IgD-negative memory B cell (primary cell): Measurements from ENCODE around the gene LRRN2. TPM values are rescaled to one million over a fixed set of nuclear protein-coding genes. Genes with fewer than 3 reads are reported as not detected.
"Not testable (repeated sequence)": the region's sequence is repeated elsewhere in the genome, so short reads cannot be mapped to it uniquely, and the experiment has no call there.

Experiments
- H3K27ac Mint-ChIP-seq, 3 donors: one replicate each; pipeline ENCODE4 v1.8.0; 2020 to 2022; ENCODE audit warnings: mild to moderate bottlenecking in 3 of 3, mixed read lengths in 3 of 3, moderate library complexity in 1 of 3
- H3K27me3 Mint-ChIP-seq: one replicate; pipeline ENCODE4 v1.8.0; 2021; ENCODE audit warnings: mixed read lengths
- H3K36me3 Mint-ChIP-seq: one replicate; pipeline ENCODE4 v1.8.0; 2020; ENCODE audit warnings: mild to moderate bottlenecking, mixed read lengths
- H3K4me1 Mint-ChIP-seq, 3 donors: one replicate each; pipeline ENCODE4 v1.8.0; 2020 to 2022; ENCODE audit warnings: mixed read lengths in 3 of 3, mild to moderate bottlenecking in 1 of 3
- H3K4me3 Mint-ChIP-seq, 4 donors: one replicate each; pipeline ENCODE4 v1.8.0; 2020 to 2022; ENCODE audit warnings: mild to moderate bottlenecking in 4 of 4, mixed read lengths in 4 of 4, moderate library complexity in 3 of 4
- H3K9me3 Mint-ChIP-seq, 3 donors: one replicate each; pipeline ENCODE4 v1.8.0; 2020 to 2021; ENCODE audit warnings: mixed read lengths in 3 of 3, mild to moderate bottlenecking in 1 of 3
- polyA plus RNA-seq: library from polyadenylated mRNA; unstranded; fragments of 300-500 nt; fragmentation: Illumina TruSeq; gene quantifications from one replicate; pipeline ENCODE4 v1.2.3, GENCODE V29; 2021

Gene LRRN2
- polyA plus RNA-seq, 1 donor from 2014 or later: not detected

DNA sequence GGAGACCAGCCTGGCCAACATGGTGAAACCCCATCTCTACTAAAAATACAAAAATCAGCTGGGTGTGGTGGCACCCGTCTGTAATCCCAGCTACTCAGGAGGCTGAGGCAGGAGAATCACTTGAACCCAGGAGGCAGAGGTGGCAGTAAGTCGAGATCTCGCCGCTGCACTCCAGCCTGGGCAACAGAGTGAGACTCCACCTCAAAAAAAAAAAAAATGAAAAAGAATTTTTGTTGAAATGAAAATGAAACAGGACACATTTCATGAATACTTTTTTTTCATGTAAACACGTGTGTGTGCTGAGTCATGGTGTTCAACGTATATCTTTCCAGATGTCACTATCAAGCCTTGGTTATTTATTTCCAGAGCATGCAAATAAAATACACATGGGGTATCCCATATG is 5.8 kb upstream of the LRRN2 start:
- not testable (repeated sequence) for H3K4me1 Mint-ChIP-seq, H3K9me3 Mint-ChIP-seq, H3K27ac Mint-ChIP-seq, H3K4me3 Mint-ChIP-seq, H3K36me3 Mint-ChIP-seq
- peaks cover 33% of the 10 kb centered on the region for H3K27me3 Mint-ChIP-seq

DNA sequence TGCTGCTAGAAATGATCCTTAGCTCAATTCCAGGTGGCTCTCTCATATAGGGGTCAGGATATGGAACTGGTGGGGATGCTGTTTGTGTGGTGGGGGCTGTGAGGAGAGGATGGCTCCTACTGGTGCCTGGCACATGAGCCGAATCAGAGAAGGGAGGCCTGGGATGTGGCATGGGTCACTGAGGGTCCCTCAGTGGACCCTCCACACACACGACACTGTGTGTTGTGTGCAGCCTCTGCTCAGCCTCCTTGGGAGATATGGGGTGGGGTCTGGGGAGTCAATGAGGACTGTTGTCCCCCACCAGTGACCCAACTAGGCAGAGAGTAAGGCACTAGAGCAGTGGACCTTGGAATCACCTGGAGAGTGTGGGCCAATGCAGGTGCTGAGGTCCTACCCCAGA is 3.2 kb upstream of the LRRN2 start:
- peaks cover 46% of the 10 kb centered on the region for H3K27me3 Mint-ChIP-seq
- H3K4me3 Mint-ChIP-seq: no peak overlapping the region
- no peak overlapping the region for H3K27ac Mint-ChIP-seq
- no peaks in the 10 kb centered on the region for H3K36me3 Mint-ChIP-seq
- no peaks in the 10 kb centered on the region for H3K9me3 Mint-ChIP-seq
- H3K4me1 Mint-ChIP-seq: peaks cover 0 to 14% (median 9%) of the 10 kb centered on the region in 3 donors

DNA sequence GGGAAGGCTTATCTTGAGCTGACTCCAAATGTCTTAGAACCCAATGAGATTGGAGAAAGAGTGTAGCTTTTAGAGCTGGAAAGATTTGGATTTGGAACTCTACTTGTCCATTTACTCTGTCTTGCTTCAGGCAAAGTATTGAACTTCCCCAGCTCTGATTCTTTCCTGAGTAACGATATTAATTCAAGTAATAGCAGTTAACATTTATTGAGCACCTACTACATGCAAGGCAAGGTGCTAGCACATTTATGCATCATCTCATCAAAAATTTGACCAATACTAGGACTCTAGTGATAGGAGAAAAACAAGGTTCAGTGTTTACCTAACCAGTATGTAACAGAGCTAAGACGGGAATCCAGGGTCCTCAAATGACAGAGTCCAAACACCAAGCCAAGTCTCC is 2.5 kb upstream of the LRRN2 start:
- Mint-ChIP-seq H3K27me3 (peaks cover 44% of the 10 kb centered on the region), H3K9me3 (no peaks in the 10 kb centered on the region), H3K4me1 (peaks cover 0 to 14% (median 9%) of the 10 kb centered on the region in 3 donors), H3K4me3 (no peak overlapping the region), H3K36me3 (no peaks in the 10 kb centered on the region), H3K27ac (no peak overlapping the region)

DNA sequence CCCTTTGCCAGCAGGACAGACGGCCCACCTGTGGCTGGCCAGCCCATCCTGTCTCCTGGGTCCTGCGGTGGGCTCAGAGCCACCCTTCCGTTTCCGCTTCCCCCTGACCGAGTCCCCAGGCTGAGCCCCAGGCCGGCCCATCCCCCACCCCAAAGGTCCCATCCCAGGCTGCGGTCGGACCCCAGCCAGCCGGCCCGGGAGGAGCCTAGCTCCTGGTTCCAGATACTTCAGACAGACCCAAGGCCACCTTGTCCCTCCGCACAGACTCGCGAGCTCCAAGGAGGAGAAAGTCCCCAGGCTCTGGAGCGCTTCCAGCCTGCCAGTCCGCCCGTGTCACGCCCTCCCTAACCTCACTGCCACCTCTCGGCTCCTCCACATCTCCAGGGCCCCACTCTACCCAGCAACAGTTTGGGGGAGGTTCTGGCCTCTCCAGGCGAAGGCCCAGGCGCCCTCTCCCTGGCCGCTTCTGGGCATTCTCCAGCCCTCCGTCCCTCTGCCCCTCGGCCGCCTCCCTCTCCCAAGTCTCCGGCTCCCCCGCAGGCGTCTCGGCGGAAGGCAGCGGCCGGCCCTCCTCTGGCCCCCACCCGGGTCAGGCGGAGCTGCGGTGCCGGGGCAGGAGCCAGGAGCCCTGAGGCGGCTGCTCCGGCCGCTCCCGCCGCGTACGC is 835 bp downstream of the LRRN2 start:
- H3K9me3 Mint-ChIP-seq: no peaks in the 10 kb centered on the region
- H3K4me3 Mint-ChIP-seq: peak overlapping the region in 3 of 4 donors; percentile 67 to 80 (median 71)
- H3K4me1 Mint-ChIP-seq: peaks cover 0 to 7% (median 5%) of the 10 kb centered on the region in 3 donors
- H3K27ac Mint-ChIP-seq: no peak overlapping the region
- H3K36me3 Mint-ChIP-seq: no peaks in the 10 kb centered on the region
- peaks cover 41% of the 10 kb centered on the region for H3K27me3 Mint-ChIP-seq

DNA sequence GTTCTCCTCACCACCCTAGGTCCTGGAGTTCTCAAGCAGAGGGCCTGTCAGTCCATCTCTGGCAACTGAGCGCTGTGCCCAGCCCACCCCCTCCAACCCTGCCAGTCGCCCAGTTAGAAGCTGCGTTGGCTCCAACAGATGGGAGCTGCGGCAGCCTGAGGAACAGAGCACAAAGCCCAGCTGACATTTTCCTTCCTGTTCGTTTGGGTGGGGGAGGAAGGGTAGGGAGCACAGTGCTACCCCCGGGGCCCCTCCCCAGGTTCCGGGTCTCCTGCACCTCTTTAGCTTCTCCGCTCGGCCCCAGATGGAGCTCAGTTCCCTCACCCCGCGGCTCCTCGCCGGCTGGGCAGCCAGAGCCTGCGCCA is 1.4 kb downstream of the LRRN2 start:
- H3K9me3 Mint-ChIP-seq: no peaks in the 10 kb centered on the region
- H3K27me3 Mint-ChIP-seq: peaks cover 38% of the 10 kb centered on the region
- no peaks in the 10 kb centered on the region for H3K36me3 Mint-ChIP-seq
- peaks cover 0 to 7% (median 5%) of the 10 kb centered on the region in 3 donors for H3K4me1 Mint-ChIP-seq
- peak overlapping the region in 2 of 4 donors; percentile 8 to 71 for H3K4me3 Mint-ChIP-seq
- H3K27ac Mint-ChIP-seq: no peak overlapping the region

DNA sequence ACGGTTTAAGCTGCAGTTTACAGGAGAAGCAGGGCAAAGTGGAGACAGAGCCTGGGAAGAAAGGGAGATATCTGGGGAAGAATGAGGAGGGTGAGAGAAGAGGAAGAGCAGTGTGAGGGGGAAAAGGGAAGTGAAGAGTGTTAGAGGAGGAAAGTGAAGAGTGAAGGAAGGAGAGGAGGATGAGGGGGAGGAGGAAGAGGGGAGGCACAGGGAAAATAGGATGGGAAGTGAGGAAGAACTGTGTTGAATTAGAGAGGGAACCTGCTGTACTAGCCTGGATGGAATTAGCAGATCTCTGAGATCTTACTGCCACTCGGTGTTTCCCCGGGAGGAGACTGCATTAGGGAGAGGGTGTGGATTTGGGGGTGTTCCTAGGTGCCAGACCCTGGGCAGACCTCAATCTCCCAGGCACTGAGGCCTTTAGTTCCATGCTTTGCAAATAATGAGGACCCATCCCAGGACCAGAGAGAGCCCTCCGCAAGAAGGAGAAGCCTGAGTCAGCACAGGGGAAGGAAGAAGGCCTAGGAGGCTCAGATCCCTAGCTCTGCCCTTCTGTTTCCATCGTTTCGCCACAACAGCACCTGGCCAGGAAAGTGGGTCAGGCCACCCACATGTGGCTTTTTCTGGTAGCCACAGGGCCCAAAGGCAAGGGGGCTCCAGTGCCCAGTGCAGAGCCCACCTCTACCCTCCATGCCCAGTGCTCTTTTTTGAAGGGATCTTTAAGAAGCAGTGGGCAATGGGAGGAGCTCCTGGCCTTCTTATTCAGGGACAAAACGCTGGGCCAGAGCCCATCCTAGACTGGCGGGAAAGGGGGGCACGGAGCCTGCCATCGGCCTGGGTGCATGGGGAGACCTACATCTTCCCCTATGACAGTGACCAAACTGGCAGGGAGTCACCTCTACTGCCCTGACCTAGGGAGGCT is 2.0 kb downstream of the LRRN2 start:
- no peaks in the 10 kb centered on the region for H3K36me3 Mint-ChIP-seq
- no peak overlapping the region for H3K27ac Mint-ChIP-seq
- H3K27me3 Mint-ChIP-seq: peaks cover 38% of the 10 kb centered on the region
- no peak overlapping the region for H3K4me3 Mint-ChIP-seq
- peaks cover 0 to 7% (median 5%) of the 10 kb centered on the region in 3 donors for H3K4me1 Mint-ChIP-seq
- H3K9me3 Mint-ChIP-seq: no peaks in the 10 kb centered on the region

DNA sequence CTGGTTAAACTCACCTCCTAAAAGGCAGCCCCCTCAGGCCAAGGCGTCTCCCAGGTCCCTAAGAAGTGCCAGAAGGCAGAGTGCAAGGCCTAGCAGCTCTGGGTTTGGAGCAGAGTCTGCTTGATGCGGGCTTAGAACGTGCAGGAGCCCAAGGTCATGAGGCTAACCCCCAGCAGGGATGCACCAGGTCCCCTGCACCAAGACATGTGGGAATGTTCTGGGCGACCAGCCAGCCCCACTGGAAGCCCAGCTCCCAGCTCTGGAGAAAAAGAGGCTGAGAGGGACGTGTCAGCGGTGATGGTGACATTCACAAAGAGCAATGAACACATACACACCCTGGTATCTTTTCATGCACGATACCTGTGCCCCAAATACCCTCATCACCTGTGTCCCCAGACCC is 5.1 kb downstream of the LRRN2 start:
- Mint-ChIP-seq H3K36me3 (peaks cover 4% of the 10 kb centered on the region), H3K27me3 (peaks cover 19% of the 10 kb centered on the region)

DNA sequence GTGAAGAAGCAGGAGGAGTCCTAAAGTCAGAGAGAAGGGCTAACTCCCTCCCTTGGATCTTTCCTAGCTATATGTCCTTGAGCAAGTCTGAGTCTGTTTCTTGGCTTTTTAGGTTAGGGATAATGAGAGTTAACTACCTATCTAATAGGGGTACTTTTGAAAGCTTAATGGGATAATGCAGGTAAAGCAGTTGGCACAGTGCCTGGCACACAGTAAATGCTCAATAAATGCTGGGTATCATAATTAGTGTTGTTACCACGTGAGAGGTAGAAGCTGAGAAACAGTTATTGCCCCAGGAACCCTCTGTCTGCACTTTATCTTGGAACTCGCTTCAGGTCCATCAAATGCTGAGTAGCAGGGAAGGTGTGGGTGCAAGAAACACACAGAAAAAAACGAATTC is 5.5 kb downstream of the LRRN2 start:
- Mint-ChIP-seq H3K27ac (no peak overlapping the region), H3K27me3 (peaks cover 19% of the 10 kb centered on the region), H3K36me3 (peaks cover 4% of the 10 kb centered on the region), H3K4me3 (no peak overlapping the region), H3K9me3 (no peaks in the 10 kb centered on the region), H3K4me1 (peaks cover 0 to 2% (median 2%) of the 10 kb centered on the region in 3 donors)

More for the DNA sequence above, 5.1 kb downstream of the LRRN2 start:
- Mint-ChIP-seq H3K27ac (no peak overlapping the region), H3K4me1 (peaks cover 0 to 2% (median 2%) of the 10 kb centered on the region in 3 donors), H3K4me3 (no peak overlapping the region), H3K9me3 (no peaks in the 10 kb centered on the region)

DNA sequence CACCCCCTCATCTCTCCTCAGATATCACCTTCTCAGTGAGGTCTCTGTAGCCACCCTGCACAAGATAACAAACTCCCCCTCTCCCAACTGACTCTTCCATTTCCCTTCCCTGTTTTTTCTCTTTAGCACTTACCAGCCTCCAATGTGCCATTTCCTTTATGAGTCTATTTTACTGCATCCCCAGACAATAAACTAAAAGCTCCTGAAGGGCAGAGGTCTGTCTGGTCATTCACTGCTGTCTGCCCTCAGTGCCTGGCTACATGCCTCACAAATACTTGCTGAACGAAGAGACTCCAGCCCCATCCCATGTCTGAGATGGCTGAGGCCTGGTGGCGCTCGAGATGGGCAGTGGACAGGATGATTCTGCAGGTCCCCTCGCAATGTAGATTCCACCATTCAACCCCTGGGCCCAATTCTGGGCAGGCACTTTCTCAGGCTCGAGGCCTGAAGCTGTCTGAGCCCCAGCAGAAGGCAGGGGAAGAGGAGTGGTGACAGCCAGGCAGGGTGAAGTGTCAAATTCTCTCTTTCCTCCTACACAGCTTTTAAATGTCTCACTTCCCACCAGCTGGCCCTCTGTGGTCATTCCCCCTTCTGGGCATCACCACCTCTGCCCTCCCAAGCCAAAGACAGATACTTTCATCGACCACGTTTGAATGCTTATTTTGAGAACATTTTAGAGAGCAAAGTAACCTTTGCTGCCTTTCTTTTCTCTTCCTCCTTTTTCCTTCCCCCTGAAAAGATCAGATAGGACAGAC is 6.6 kb downstream of the LRRN2 start:
- Mint-ChIP-seq H3K27me3 (peaks cover 9% of the 10 kb centered on the region), H3K4me3 (no peak overlapping the region), H3K4me1 (no peaks in the 10 kb centered on the region), H3K9me3 (no peaks in the 10 kb centered on the region), H3K27ac (no peak overlapping the region), H3K36me3 (peaks cover 4% of the 10 kb centered on the region)

DNA sequence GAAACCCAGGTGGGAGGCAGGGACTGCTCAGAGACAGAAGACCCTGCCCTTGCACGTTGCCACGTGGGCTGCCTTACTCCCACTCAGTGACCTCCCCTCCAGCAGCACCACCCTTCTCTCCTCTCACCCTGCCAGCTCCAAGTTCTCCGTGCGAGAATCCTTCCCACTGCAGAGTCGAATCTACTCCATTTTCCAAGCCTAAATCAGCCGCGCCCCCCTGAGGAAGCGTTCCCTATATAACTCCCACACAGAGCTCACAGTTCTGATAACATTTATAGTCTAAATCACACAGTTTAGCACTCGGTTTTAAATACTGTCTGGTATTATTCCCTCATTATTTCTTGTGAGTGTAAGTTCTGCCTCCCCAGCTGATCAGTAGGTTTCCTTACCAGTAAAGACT is 7.7 kb downstream of the LRRN2 start:
- Mint-ChIP-seq H3K27me3 (peaks cover 8% of the 10 kb centered on the region), H3K4me1 (no peaks in the 10 kb centered on the region), H3K9me3 (no peaks in the 10 kb centered on the region), H3K4me3 (no peak overlapping the region), H3K36me3 (peaks cover 4% of the 10 kb centered on the region), H3K27ac (peak overlapping the region in 1 of 3 donors; percentile 71)

DNA sequence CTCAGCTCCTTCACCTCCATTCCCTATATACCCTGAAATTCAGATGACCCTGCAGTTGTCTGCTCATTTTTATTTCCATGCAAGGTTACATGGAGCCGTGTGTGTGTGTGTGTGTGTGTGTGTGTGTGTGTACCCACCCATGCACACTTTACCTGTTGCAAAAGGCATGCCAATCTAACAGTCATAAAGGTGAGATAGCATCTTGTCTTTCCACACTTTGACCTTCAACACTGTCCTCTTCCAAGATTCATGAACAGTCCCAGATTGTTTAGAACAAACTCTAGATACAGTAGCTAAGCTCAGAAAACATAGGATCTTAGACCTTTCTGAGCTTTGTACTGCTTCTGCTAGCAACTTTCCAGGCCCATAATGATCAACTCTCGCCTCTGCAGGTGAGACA is 9.5 kb downstream of the LRRN2 start:
- no peaks in the 10 kb centered on the region for H3K9me3 Mint-ChIP-seq

DNA sequence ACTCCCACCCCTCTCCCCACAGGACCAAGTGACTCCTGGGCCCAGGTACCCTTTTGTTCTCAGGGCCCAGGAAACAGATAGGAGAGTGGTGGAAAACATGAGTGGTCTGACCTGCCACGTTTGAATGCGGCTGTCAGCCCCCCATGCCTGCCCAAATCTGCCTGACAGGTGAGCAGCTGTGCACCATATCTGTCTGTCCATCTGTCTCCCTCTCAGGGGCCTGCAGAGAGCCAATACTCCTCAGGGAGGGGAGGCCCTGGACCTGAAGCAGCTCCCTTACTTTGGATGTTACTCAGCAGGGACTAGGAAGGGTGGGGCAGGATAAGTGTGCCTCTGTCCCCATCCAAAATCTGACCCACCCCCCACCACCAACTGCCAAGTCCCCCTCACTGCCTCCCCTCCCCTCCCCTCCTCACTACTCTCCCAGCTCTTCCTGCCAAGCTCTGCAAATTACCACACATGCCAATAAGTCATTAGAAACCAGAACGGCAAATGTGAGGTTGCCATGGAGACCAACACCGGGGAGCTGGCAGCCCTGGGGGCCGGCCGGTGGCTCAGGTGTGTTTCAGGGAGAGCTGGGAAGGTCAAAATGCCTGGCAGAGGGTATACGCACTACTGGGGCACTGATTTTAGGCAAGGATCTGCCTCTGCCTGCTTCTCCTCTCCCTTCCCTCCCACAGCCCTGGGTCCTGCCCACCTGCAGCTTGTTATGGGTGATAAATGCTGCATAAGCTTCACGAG is 11.5 kb downstream of the LRRN2 start:
- H3K27ac Mint-ChIP-seq: no peak overlapping the region
- H3K4me3 Mint-ChIP-seq: no peak overlapping the region
- peaks cover 4% of the 10 kb centered on the region for H3K27me3 Mint-ChIP-seq
- H3K36me3 Mint-ChIP-seq: peaks cover 4% of the 10 kb centered on the region
- no peaks in the 10 kb centered on the region for H3K9me3 Mint-ChIP-seq
- H3K4me1 Mint-ChIP-seq: no peaks in the 10 kb centered on the region

More for the DNA sequence above, 9.5 kb downstream of the LRRN2 start:
- Mint-ChIP-seq H3K36me3 (peaks cover 4% of the 10 kb centered on the region), H3K4me3 (no peak overlapping the region), H3K4me1 (no peaks in the 10 kb centered on the region), H3K27me3 (peaks cover 5% of the 10 kb centered on the region), H3K27ac (no peak overlapping the region)

DNA sequence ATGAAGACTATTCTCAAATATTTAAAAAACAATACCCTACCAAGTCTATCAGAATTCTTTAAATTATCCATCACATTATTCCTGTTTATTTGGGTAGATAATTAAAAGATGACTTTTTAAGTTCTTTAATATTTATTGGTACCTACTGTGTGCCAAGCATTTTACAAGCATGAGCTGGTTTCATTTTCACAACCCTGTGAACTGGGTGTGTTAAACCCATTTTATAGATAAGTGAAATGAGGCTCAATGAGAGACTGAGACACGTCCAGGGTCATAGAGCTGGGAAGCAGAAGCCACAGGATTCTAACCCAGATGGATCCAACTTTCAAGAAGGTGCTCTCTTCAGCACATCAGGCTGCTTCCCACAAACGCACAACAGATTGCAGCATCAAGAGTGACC is 12.3 kb downstream of the LRRN2 start:
- peaks cover 4% of the 10 kb centered on the region for H3K36me3 Mint-ChIP-seq

DNA sequence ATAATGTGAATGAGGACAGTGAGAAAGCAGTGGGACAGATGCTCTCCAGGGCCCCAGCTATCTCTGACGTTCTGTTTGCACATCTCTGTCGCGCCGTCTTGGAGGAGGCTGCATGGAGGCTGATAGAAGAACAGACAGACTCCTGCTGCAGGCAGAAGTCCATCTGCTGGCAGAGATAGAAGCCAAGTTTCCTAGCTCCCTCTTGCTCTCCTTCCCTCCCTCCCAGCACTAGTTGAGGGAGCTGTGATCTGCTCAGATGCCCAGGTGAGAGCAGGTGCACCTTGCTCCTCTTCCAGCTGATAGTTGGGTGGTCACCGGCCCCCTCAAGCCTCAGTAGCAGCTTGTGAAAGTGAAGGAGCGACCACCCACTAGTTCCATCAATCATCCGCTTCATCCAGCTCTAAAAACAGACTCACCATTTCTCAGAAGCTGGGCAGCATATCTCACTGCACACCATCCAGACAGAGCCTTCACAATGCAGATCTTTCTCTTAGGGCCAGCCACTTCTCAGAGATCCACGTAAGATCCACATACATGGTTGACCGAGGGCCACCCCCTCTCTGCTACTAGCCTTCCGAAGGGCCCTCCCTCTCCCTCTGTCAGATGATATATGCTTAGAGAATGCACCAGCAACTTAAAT is 12.9 kb downstream of the LRRN2 start:
- Mint-ChIP-seq H3K27ac (no peak overlapping the region), H3K4me1 (no peaks in the 10 kb centered on the region), H3K9me3 (no peaks in the 10 kb centered on the region), H3K4me3 (no peak overlapping the region), H3K27me3 (peaks cover 4% of the 10 kb centered on the region), H3K36me3 (peaks cover 4% of the 10 kb centered on the region)

More for the DNA sequence above, 12.3 kb downstream of the LRRN2 start:
- no peaks in the 10 kb centered on the region for H3K4me1 Mint-ChIP-seq
- H3K4me3 Mint-ChIP-seq: no peak overlapping the region
- peaks cover 3% of the 10 kb centered on the region for H3K27me3 Mint-ChIP-seq
- H3K9me3 Mint-ChIP-seq: no peaks in the 10 kb centered on the region
- H3K27ac Mint-ChIP-seq: no peak overlapping the region
